ENCODE data around the gene PTGS2.

Gene PTGS2

DNA sequence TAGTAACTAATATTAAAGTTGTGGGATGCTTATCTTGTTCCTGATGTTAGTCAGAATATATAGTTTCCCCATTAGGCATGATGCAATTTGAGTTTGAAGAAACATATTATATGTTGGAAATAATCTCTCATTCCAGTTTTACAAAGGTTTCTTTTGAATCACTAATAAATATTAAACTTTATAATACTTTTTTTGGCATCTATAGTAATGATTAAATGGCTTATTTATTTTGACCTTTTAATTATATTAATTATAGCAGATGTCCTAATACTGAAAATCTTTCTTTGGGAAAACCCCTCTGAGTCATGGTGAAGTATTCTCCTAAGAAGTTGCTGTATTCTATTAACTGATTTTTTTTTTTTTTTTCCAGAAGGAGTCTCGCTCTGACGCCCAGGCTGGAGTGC lies 28.5 kb upstream of the PTGS2 start:
- Histone ChIP-seq H3K9me3 (no peaks in the 10 kb centered on the region), H3K27me3 (no peaks in the 10 kb centered on the region; the same call in 1 of the 2 replicates), H3K4me1 (no peaks in the 10 kb centered on the region), H3K4me3 (ENCODE audit: low read depth, low read length) (no peak overlapping the region), H3K36me3 (no peaks in the 10 kb centered on the region)
- DNase-seq: no peak
- no peak for TF ChIP-seq CTCF (IDR thresholded peaks at IDR 0.05; ENCODE audit: low read depth, low read length)

DNA sequence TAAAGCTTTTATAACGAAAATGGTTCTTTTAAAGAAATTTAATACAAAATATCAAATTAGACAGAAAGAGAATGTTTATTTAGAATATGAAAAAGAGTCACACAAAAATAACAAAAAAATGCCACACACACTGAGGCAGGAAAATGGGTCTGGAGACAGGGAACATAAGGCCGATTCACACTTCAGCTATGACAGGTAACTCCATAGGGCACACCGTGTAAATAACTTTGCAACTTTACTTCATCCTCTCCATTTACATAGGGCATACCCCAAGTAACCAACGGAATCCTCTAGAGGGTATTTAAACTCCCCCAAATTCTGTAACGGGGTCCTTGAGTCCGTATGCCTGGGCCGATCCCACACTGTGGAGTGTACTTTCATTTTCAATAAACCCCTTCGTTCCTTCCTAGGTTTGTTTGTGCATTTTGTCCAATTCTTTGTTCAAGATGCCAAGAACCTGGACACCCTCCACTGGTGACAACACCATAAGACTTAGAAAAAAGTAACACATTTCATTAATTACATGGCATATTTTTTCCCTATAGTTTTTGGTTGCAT lies 23.1 kb upstream of the PTGS2 start:
- Histone ChIP-seq H3K27me3 (no peaks in the 10 kb centered on the region), H3K4me3 (ENCODE audit: low read depth, low read length) (no peak overlapping the region), H3K36me3 (no peaks in the 10 kb centered on the region), H3K4me1 (no peaks in the 10 kb centered on the region), H3K9me3 (no peaks in the 10 kb centered on the region)
- no peak for DNase-seq
- no peak for TF ChIP-seq CTCF (IDR thresholded peaks at IDR 0.05; ENCODE audit: low read depth, low read length)

DNA sequence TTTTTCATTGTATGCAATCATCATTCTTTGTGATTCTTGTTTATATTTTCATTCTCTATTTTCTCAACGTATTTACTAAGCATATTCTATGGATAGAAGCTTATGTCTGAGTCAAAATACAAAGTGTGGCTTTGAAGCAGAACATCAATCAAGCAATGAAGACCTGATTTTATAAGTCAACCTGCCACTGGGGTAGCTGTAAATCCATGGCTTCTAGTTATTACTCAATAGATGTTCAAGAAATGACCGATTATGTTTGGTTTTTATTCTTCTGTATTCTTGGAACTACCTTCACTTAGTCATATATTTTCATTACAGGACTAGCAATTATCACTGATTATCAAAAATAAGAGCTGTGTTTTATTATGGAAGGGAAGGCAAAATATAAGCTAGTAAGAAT lies 20.5 kb upstream of the PTGS2 start:
- Histone ChIP-seq H3K4me1 (no peaks in the 10 kb centered on the region), H3K36me3 (no peaks in the 10 kb centered on the region), H3K4me3 (ENCODE audit: low read depth, low read length) (no peak overlapping the region), H3K27me3 (no peaks in the 10 kb centered on the region), H3K9me3 (no peaks in the 10 kb centered on the region)
- no peak for DNase-seq
- no peak for TF ChIP-seq CTCF (IDR thresholded peaks at IDR 0.05; ENCODE audit: low read depth, low read length)

DNA sequence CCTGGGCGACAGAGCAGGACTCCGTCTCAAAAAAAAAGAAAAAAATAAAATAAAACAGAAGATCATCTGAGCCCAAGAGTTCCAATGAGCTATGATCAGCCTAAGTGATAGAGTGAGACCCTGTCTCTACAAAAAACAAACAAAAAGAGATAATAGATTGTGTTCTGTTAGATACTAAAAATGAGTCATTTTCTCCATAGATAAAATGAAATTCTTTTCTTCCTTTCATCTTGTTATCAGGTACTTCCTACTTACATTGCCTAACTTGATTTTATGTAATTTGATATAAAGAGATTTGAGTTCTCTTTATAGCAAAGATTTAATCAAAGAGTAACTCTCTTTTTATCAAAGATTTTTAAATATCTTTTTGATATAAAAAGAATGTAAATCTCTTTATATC lies 19.3 kb upstream of the PTGS2 start:
- no peaks in the 10 kb centered on the region for H3K36me3 ChIP-seq
- H3K9me3 ChIP-seq: no peaks in the 10 kb centered on the region
- no peaks in the 10 kb centered on the region for H3K4me1 ChIP-seq
- H3K4me3 ChIP-seq (ENCODE audit: low read depth, low read length): no peak overlapping the region
- no peak for TF ChIP-seq CTCF (IDR thresholded peaks at IDR 0.05; ENCODE audit: low read depth, low read length)
- DNase-seq: no peak
- no peaks in the 10 kb centered on the region for H3K27me3 ChIP-seq

DNA sequence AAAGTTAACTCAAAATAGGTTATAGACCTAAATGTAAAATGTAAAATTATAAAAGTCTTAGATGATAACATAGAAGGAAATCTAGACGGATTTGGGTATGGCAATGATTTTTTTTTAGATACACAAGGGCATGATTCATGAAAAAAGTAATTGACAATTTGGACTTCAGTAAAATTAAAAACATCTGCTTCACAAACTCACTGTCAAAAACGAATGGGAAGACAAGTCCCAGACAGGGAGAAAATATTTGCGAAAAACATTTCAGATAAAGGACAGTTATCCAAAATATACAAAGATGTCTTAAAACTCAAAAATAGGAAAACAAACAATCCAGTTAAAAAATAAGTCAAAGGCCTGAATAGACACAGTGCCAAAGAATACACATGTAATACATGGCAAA lies 9.7 kb upstream of the PTGS2 start:
- Histone ChIP-seq H3K27me3 (no peaks in the 10 kb centered on the region), H3K4me1 (no peaks in the 10 kb centered on the region), H3K4me3 (ENCODE audit: low read depth, low read length) (no peak overlapping the region), H3K9me3 (no peaks in the 10 kb centered on the region), H3K36me3 (no peaks in the 10 kb centered on the region)
- TF ChIP-seq CTCF (IDR thresholded peaks at IDR 0.05; ENCODE audit: low read depth, low read length): no peak
- DNase-seq: no peak

- Histone ChIP-seq H3K36me3 (no peaks in the 10 kb centered on the region), H3K27me3 (no peaks in the 10 kb centered on the region), H3K4me1 (no peaks in the 10 kb centered on the region), H3K4me3 (ENCODE audit: low read depth, low read length) (no peak overlapping the region), H3K9me3 (no peaks in the 10 kb centered on the region)
- DNase-seq: no peak
- no peak for TF ChIP-seq CTCF (IDR thresholded peaks at IDR 0.05; ENCODE audit: low read depth, low read length)
Observed at GRCh38 chr1:186689376-186689775, 9.2 kb upstream of the PTGS2 start.
